H9 (cell line): Measurements from ENCODE around the gene KTI12. TPM values are rescaled to one million over a fixed set of nuclear protein-coding genes. Genes with fewer than 3 reads are reported as not detected.

Experiments
- DNase-seq: peaks from one replicate; pipeline ENCODE4 v3.0.0-alpha.2; 2017
- H2AFZ ChIP-seq: one replicate; pipeline ENCODE4 v1.6.1; 2013; ENCODE audit warnings: mild to moderate bottlenecking, low read length, control low read depth, moderate library complexity
- H2AK5ac ChIP-seq: 2 replicates; pipeline ENCODE4 v1.6.1; 2013; ENCODE audit warnings: low read length, control low read depth, mixed read lengths; ENCODE audit not compliant: insufficient read length
- H2BK120ac ChIP-seq: one replicate; pipeline ENCODE4 v1.6.1; 2013; ENCODE audit warnings: low read depth, mild to moderate bottlenecking, low read length, control low read depth, inconsistent platforms; ENCODE audit not compliant: poor library complexity, severe bottlenecking
- H2BK12ac ChIP-seq: 2 replicates; pipeline ENCODE4 v1.6.1; 2013; ENCODE audit warnings: low read length, control low read depth, mixed read lengths, low read depth; ENCODE audit not compliant: insufficient read length
- H2BK15ac ChIP-seq: 2 replicates; pipeline ENCODE4 v1.6.1; 2013; ENCODE audit warnings: low read depth, low read length, control low read depth
- H2BK20ac ChIP-seq: one replicate; pipeline ENCODE4 v1.6.1; 2013; ENCODE audit warnings: low read depth, mild to moderate bottlenecking, low read length, control low read depth, inconsistent platforms; ENCODE audit not compliant: poor library complexity, severe bottlenecking
- H2BK5ac ChIP-seq: 2 replicates; pipeline ENCODE4 v1.6.1; 2013; ENCODE audit warnings: low read length, control low read depth, mixed read lengths; ENCODE audit not compliant: insufficient read length
- H3K14ac ChIP-seq: 2 replicates; pipeline ENCODE4 v1.6.1; 2013; ENCODE audit warnings: low read length, control low read depth; ENCODE audit not compliant: insufficient read depth
- H3K18ac ChIP-seq: 2 replicates; pipeline ENCODE4 v1.6.1; 2013; ENCODE audit warnings: low read depth, mild to moderate bottlenecking, mixed read lengths, low read length, control low read depth; ENCODE audit not compliant: insufficient read length
- H3K23ac ChIP-seq: 2 replicates; pipeline ENCODE4 v1.6.1; 2013; ENCODE audit warnings: low read length, control low read depth, mixed read lengths, low read depth; ENCODE audit not compliant: insufficient read length
- H3K23me2 ChIP-seq: 2 replicates; pipeline ENCODE4 v1.6.1; 2013; ENCODE audit warnings: low read depth, mild to moderate bottlenecking, mixed read lengths, low read length, control low read depth; ENCODE audit not compliant: insufficient read length, poor library complexity, severe bottlenecking
- H3K27ac ChIP-seq: 2 replicates; pipeline ENCODE4 v1.5.1; 2013; ENCODE audit warnings: low read length, control low read depth, mixed read lengths, low read depth; ENCODE audit not compliant: insufficient read length
- H3K27me3 ChIP-seq: 2 replicates; pipeline ENCODE4 v1.6.1; 2013; ENCODE audit warnings: low read length, control low read depth, inconsistent platforms; ENCODE audit not compliant: insufficient read depth
- H3K4ac ChIP-seq: 2 replicates; pipeline ENCODE4 v1.6.1; 2013; ENCODE audit warnings: low read depth, mild to moderate bottlenecking, control low read depth, inconsistent platforms, low read length, moderate library complexity
- H3K4me1 ChIP-seq: 2 replicates; pipeline ENCODE4 v1.6.1; 2013; ENCODE audit warnings: low read length, control low read depth, inconsistent platforms; ENCODE audit not compliant: insufficient read depth
- H3K4me2 ChIP-seq: 2 replicates; pipeline ENCODE4 v1.6.1; 2013; ENCODE audit warnings: low read length, control low read depth, mixed read lengths; ENCODE audit not compliant: insufficient read length, insufficient read depth
- H3K56ac ChIP-seq: 2 replicates; pipeline ENCODE4 v1.6.1; 2013; ENCODE audit warnings: low read depth, mild to moderate bottlenecking, mixed read lengths, low read length, control low read depth; ENCODE audit not compliant: insufficient read length
- H3K79me1 ChIP-seq: 2 replicates; pipeline ENCODE4 v1.6.1; 2013; ENCODE audit warnings: low read depth, mild to moderate bottlenecking, moderate library complexity, low read length, control low read depth, inconsistent platforms; ENCODE audit not compliant: insufficient read depth, poor library complexity, severe bottlenecking
- H3K79me2 ChIP-seq: 2 replicates; pipeline ENCODE4 v1.6.1; 2013; ENCODE audit warnings: low read length, control low read depth, inconsistent platforms; ENCODE audit not compliant: insufficient read depth
- H3K9ac ChIP-seq: 2 replicates; pipeline ENCODE4 v1.6.1; 2013; ENCODE audit warnings: low read length, control low read depth, mixed read lengths; ENCODE audit not compliant: insufficient read length; ENCODE audit errors: extremely low read depth
- H3K9me3 ChIP-seq: one replicate; pipeline ENCODE4 v1.6.1; 2013; ENCODE audit warnings: low read depth, low read length, inconsistent platforms; ENCODE audit not compliant: control insufficient read depth
- H3T11ph ChIP-seq: one replicate; pipeline ENCODE4 v1.6.1; 2013; ENCODE audit warnings: mild to moderate bottlenecking, low read length, control low read depth, inconsistent platforms
- H4K20me1 ChIP-seq: one replicate; pipeline ENCODE4 v1.6.1; 2013; ENCODE audit not compliant: control insufficient read depth, insufficient read length, insufficient read depth
- H4K5ac ChIP-seq: 2 replicates; pipeline ENCODE4 v1.6.1; 2013; ENCODE audit warnings: low read depth, mild to moderate bottlenecking, mixed read lengths, low read length, control low read depth; ENCODE audit not compliant: insufficient read length
- H4K8ac ChIP-seq: replicated peaks from 2 replicates; pipeline ENCODE4 v1.6.1; 2013; ENCODE audit warnings: low read length, control low read depth, mixed read lengths, low read depth; ENCODE audit not compliant: insufficient read length
- H4K91ac ChIP-seq: 2 replicates; pipeline ENCODE4 v1.6.1; 2013; ENCODE audit warnings: low read depth, mild to moderate bottlenecking, moderate library complexity, mixed read lengths, low read length, control low read depth; ENCODE audit not compliant: insufficient read length
- H3K27ac Mint-ChIP-seq, 3 experiments: 2 replicates in 2 of 3; 3 replicates in 1 of 3; pipeline ENCODE4 v1.8.0; 2020 to 2021; ENCODE audit warnings: mixed read lengths in 3 of 3, mild to moderate bottlenecking in 1 of 3, moderate library complexity in 1 of 3
- H3K27me3 Mint-ChIP-seq: 2 replicates; pipeline ENCODE4 v1.8.0; 2021; ENCODE audit warnings: low read depth, mild to moderate bottlenecking, moderate library complexity, mixed read lengths
- H3K36me3 Mint-ChIP-seq, 3 experiments: 2 replicates in 2 of 3; 3 replicates in 1 of 3; pipeline ENCODE4 v1.8.0; 2020 to 2021; ENCODE audit warnings: low read depth in 3 of 3, mixed read lengths in 3 of 3; ENCODE audit not compliant: insufficient read depth in 1 of 3
- H3K4me1 Mint-ChIP-seq, 2 experiments: 2 replicates each; pipeline ENCODE4 v1.8.0; 2020; ENCODE audit warnings: mixed read lengths in 2 of 2
- H3K4me3 Mint-ChIP-seq, 2 experiments: 2 replicates in 1 of 2; 3 replicates in 1 of 2; pipeline ENCODE4 v1.8.0; 2020 to 2021; ENCODE audit warnings: mild to moderate bottlenecking in 2 of 2, mixed read lengths in 2 of 2, moderate library complexity in 1 of 2
- H3K9me3 Mint-ChIP-seq, 2 experiments: 2 replicates in 1 of 2; 3 replicates in 1 of 2; pipeline ENCODE4 v1.8.0; 2020; ENCODE audit warnings: mild to moderate bottlenecking in 2 of 2, mixed read lengths in 2 of 2, moderate library complexity in 1 of 2
- CTCF ChIP-seq: fragments of 200-600 bp; sonication (generic); conservative IDR thresholded peaks from 3 replicates; pipeline ENCODE4 v1.8.0; 2021; ENCODE audit warnings: antibody characterized with exemption, mild to moderate bottlenecking
- WGBS: extraction: QIAGEN DNeasy Blood & Tissue Kit; methylation state at CpG from one replicate; pipeline ENCODE4 v1.1.7; 2013; ENCODE audit warnings: missing lambda C conversion rate, low lambda C conversion rate, mixed read lengths; ENCODE audit not compliant: insufficient read length; ENCODE audit errors: extremely low coverage; 5-methylcytosine and 5-hydroxymethylcytosine counted together
- total RNA-seq: library from RNA; stranded (reverse); gene quantifications from 2 replicates; pipeline ENCODE4 v1.2.1, GENCODE V29; 2021

KTI12 gene
- total RNA-seq, 1 experiment from 2014 or later: 16.7 TPM

DNA sequence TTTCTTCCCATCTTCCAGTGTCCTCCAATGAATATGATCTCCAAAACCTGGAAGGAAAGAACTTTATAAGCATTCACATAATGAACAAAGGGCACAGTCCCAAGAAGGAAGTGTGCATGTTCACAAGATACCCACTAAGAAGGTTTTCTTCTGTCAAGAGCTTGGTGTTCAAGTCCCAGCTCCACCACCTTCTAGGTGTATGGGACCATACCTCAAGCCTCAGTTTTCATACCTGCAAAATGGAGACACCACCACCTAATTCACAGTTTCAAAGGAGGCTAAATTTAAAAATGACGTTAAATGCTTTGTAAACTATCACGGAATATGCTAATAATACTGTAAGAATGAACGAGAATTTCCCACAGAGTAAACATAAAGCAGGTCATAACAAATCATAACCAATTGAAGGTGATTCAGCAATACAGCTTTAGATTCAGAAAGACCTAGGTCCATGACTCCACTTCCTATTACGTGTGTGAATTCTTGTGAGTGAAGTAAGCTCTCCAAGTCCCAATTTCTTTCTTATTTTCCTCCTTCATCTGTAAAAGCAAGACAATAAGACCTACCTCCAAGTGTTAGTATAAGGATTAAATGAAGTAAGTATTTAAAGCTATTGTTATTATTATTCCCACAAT, 8.1 kb upstream of the KTI12 start:
- no peak overlapping the region for H2AK5ac ChIP-seq
- H2BK12ac ChIP-seq: no peak overlapping the region
- H2BK5ac ChIP-seq: no peak overlapping the region
- H4K5ac ChIP-seq: no peak overlapping the region
- no peak overlapping the region for H3K23ac ChIP-seq
- TF ChIP-seq CTCF: no peak
- H2BK20ac ChIP-seq: no peak overlapping the region
- no peak overlapping the region for H3K14ac ChIP-seq
- no peaks in the 10 kb centered on the region for H3K23me2 ChIP-seq
- H3K4ac ChIP-seq: no peak overlapping the region
- no peaks in the 10 kb centered on the region for H3K9me3 ChIP-seq
- H3K27me3 ChIP-seq: no peaks in the 10 kb centered on the region
- H2AFZ ChIP-seq: no peak overlapping the region
- Mint-ChIP-seq H3K27me3 (no peaks in the 10 kb centered on the region), H3K36me3 (peaks cover 10 to 51% (median 38%) of the 10 kb centered on the region in 3 experiments; a peak in 6 of 7 replicates), H3K4me1 (peaks cover 0 to 7% of the 10 kb centered on the region in 2 experiments; a peak in 1 of 4 replicates), H3K4me3 (no peak overlapping the region), H3K9me3 (no peaks in the 10 kb centered on the region), H3K27ac (no peak overlapping the region)
- H3K4me1 ChIP-seq: 0 out of 2 replicates have a peak, but pooled peaks cover 3% of the 10 kb centered on the region
- no peak overlapping the region for H3K9ac ChIP-seq
- H4K8ac ChIP-seq: no peak overlapping the region
- H4K91ac ChIP-seq: no peak overlapping the region
- H3K27ac ChIP-seq: no peak overlapping the region
- no peak overlapping the region for H3K18ac ChIP-seq
- H2BK120ac ChIP-seq: no peak overlapping the region
- no peak for DNase-seq
- H3K79me1 ChIP-seq: no peaks in the 10 kb centered on the region
- peaks cover 5% of the 10 kb centered on the region; the same call in 1 of the 2 replicates for H3K79me2 ChIP-seq
- no peak overlapping the region for H3K4me2 ChIP-seq
- H3K56ac ChIP-seq: no peak overlapping the region
- H3T11ph ChIP-seq: no peak overlapping the region
- H4K20me1 ChIP-seq: no peaks in the 10 kb centered on the region
- no CpG with 5 or more reads among the region's 4 CpGs for WGBS
- H2BK15ac ChIP-seq: no peak overlapping the region
